H9 (cell line): ENCODE measurements around the gene KCTD4. TPM values are rescaled to one million over a fixed set of nuclear protein-coding genes. Genes with fewer than 3 reads are reported as not detected.

Experiments used
- DNase-seq: peaks from one replicate; pipeline ENCODE4 v3.0.0-alpha.2; 2017
- H2AFZ ChIP-seq: one replicate; pipeline ENCODE4 v1.6.1; 2013; ENCODE audit warnings: mild to moderate bottlenecking, low read length, control low read depth, moderate library complexity
- H2AK5ac ChIP-seq: 2 replicates; pipeline ENCODE4 v1.6.1; 2013; ENCODE audit warnings: low read length, control low read depth, mixed read lengths; ENCODE audit not compliant: insufficient read length
- H2BK120ac ChIP-seq: one replicate; pipeline ENCODE4 v1.6.1; 2013; ENCODE audit warnings: low read depth, mild to moderate bottlenecking, low read length, control low read depth, inconsistent platforms; ENCODE audit not compliant: poor library complexity, severe bottlenecking
- H2BK12ac ChIP-seq: 2 replicates; pipeline ENCODE4 v1.6.1; 2013; ENCODE audit warnings: low read length, control low read depth, mixed read lengths, low read depth; ENCODE audit not compliant: insufficient read length
- H2BK15ac ChIP-seq: 2 replicates; pipeline ENCODE4 v1.6.1; 2013; ENCODE audit warnings: low read depth, low read length, control low read depth
- H2BK20ac ChIP-seq: one replicate; pipeline ENCODE4 v1.6.1; 2013; ENCODE audit warnings: low read depth, mild to moderate bottlenecking, low read length, control low read depth, inconsistent platforms; ENCODE audit not compliant: poor library complexity, severe bottlenecking
- H2BK5ac ChIP-seq: 2 replicates; pipeline ENCODE4 v1.6.1; 2013; ENCODE audit warnings: low read length, control low read depth, mixed read lengths; ENCODE audit not compliant: insufficient read length
- H3K14ac ChIP-seq: 2 replicates; pipeline ENCODE4 v1.6.1; 2013; ENCODE audit warnings: low read length, control low read depth; ENCODE audit not compliant: insufficient read depth
- H3K18ac ChIP-seq: 2 replicates; pipeline ENCODE4 v1.6.1; 2013; ENCODE audit warnings: low read depth, mild to moderate bottlenecking, mixed read lengths, low read length, control low read depth; ENCODE audit not compliant: insufficient read length
- H3K23ac ChIP-seq: 2 replicates; pipeline ENCODE4 v1.6.1; 2013; ENCODE audit warnings: low read length, control low read depth, mixed read lengths, low read depth; ENCODE audit not compliant: insufficient read length
- H3K23me2 ChIP-seq: 2 replicates; pipeline ENCODE4 v1.6.1; 2013; ENCODE audit warnings: low read depth, mild to moderate bottlenecking, mixed read lengths, low read length, control low read depth; ENCODE audit not compliant: insufficient read length, poor library complexity, severe bottlenecking
- H3K27ac ChIP-seq: 2 replicates; pipeline ENCODE4 v1.5.1; 2013; ENCODE audit warnings: low read length, control low read depth, mixed read lengths, low read depth; ENCODE audit not compliant: insufficient read length
- H3K27me3 ChIP-seq: 2 replicates; pipeline ENCODE4 v1.6.1; 2013; ENCODE audit warnings: low read length, control low read depth, inconsistent platforms; ENCODE audit not compliant: insufficient read depth
- H3K4ac ChIP-seq: 2 replicates; pipeline ENCODE4 v1.6.1; 2013; ENCODE audit warnings: low read depth, mild to moderate bottlenecking, control low read depth, inconsistent platforms, low read length, moderate library complexity
- H3K4me1 ChIP-seq: 2 replicates; pipeline ENCODE4 v1.6.1; 2013; ENCODE audit warnings: low read length, control low read depth, inconsistent platforms; ENCODE audit not compliant: insufficient read depth
- H3K4me2 ChIP-seq: 2 replicates; pipeline ENCODE4 v1.6.1; 2013; ENCODE audit warnings: low read length, control low read depth, mixed read lengths; ENCODE audit not compliant: insufficient read length, insufficient read depth
- H3K56ac ChIP-seq: 2 replicates; pipeline ENCODE4 v1.6.1; 2013; ENCODE audit warnings: low read depth, mild to moderate bottlenecking, mixed read lengths, low read length, control low read depth; ENCODE audit not compliant: insufficient read length
- H3K79me1 ChIP-seq: 2 replicates; pipeline ENCODE4 v1.6.1; 2013; ENCODE audit warnings: low read depth, mild to moderate bottlenecking, moderate library complexity, low read length, control low read depth, inconsistent platforms; ENCODE audit not compliant: insufficient read depth, poor library complexity, severe bottlenecking
- H3K79me2 ChIP-seq: 2 replicates; pipeline ENCODE4 v1.6.1; 2013; ENCODE audit warnings: low read length, control low read depth, inconsistent platforms; ENCODE audit not compliant: insufficient read depth
- H3K9ac ChIP-seq: 2 replicates; pipeline ENCODE4 v1.6.1; 2013; ENCODE audit warnings: low read length, control low read depth, mixed read lengths; ENCODE audit not compliant: insufficient read length; ENCODE audit errors: extremely low read depth
- H3K9me3 ChIP-seq: one replicate; pipeline ENCODE4 v1.6.1; 2013; ENCODE audit warnings: low read depth, low read length, inconsistent platforms; ENCODE audit not compliant: control insufficient read depth
- H3T11ph ChIP-seq: one replicate; pipeline ENCODE4 v1.6.1; 2013; ENCODE audit warnings: mild to moderate bottlenecking, low read length, control low read depth, inconsistent platforms
- H4K20me1 ChIP-seq: one replicate; pipeline ENCODE4 v1.6.1; 2013; ENCODE audit not compliant: control insufficient read depth, insufficient read length, insufficient read depth
- H4K5ac ChIP-seq: 2 replicates; pipeline ENCODE4 v1.6.1; 2013; ENCODE audit warnings: low read depth, mild to moderate bottlenecking, mixed read lengths, low read length, control low read depth; ENCODE audit not compliant: insufficient read length
- H4K8ac ChIP-seq: replicated peaks from 2 replicates; pipeline ENCODE4 v1.6.1; 2013; ENCODE audit warnings: low read length, control low read depth, mixed read lengths, low read depth; ENCODE audit not compliant: insufficient read length
- H4K91ac ChIP-seq: 2 replicates; pipeline ENCODE4 v1.6.1; 2013; ENCODE audit warnings: low read depth, mild to moderate bottlenecking, moderate library complexity, mixed read lengths, low read length, control low read depth; ENCODE audit not compliant: insufficient read length
- H3K27ac Mint-ChIP-seq, 3 experiments: 2 replicates in 2 of 3; 3 replicates in 1 of 3; pipeline ENCODE4 v1.8.0; 2020 to 2021; ENCODE audit warnings: mixed read lengths in 3 of 3, mild to moderate bottlenecking in 1 of 3, moderate library complexity in 1 of 3
- H3K27me3 Mint-ChIP-seq: 2 replicates; pipeline ENCODE4 v1.8.0; 2021; ENCODE audit warnings: low read depth, mild to moderate bottlenecking, moderate library complexity, mixed read lengths
- H3K36me3 Mint-ChIP-seq, 3 experiments: 2 replicates in 2 of 3; 3 replicates in 1 of 3; pipeline ENCODE4 v1.8.0; 2020 to 2021; ENCODE audit warnings: low read depth in 3 of 3, mixed read lengths in 3 of 3; ENCODE audit not compliant: insufficient read depth in 1 of 3
- H3K4me1 Mint-ChIP-seq, 2 experiments: 2 replicates each; pipeline ENCODE4 v1.8.0; 2020; ENCODE audit warnings: mixed read lengths in 2 of 2
- H3K4me3 Mint-ChIP-seq, 2 experiments: 2 replicates in 1 of 2; 3 replicates in 1 of 2; pipeline ENCODE4 v1.8.0; 2020 to 2021; ENCODE audit warnings: mild to moderate bottlenecking in 2 of 2, mixed read lengths in 2 of 2, moderate library complexity in 1 of 2
- H3K9me3 Mint-ChIP-seq, 2 experiments: 2 replicates in 1 of 2; 3 replicates in 1 of 2; pipeline ENCODE4 v1.8.0; 2020; ENCODE audit warnings: mild to moderate bottlenecking in 2 of 2, mixed read lengths in 2 of 2, moderate library complexity in 1 of 2
- WGBS: extraction: QIAGEN DNeasy Blood & Tissue Kit; methylation state at CpG from one replicate; pipeline ENCODE4 v1.1.7; 2013; ENCODE audit warnings: missing lambda C conversion rate, low lambda C conversion rate, mixed read lengths; ENCODE audit not compliant: insufficient read length; ENCODE audit errors: extremely low coverage; 5-methylcytosine and 5-hydroxymethylcytosine counted together
- total RNA-seq: library from RNA; stranded (reverse); gene quantifications from 2 replicates; pipeline ENCODE4 v1.2.1, GENCODE V29; 2021
- TF ChIP-seq, protein P1 (sequence below): fragments of 200-600 bp; sonication (generic); conservative IDR thresholded peaks from 3 replicates; pipeline ENCODE4 v1.8.0; 2021; ENCODE audit warnings: antibody characterized with exemption, mild to moderate bottlenecking

Gene KCTD4
- total RNA-seq, 1 experiment from 2014 or later: not detected

GRCh38 chr13:45166858-45167257 lies 34.0 kb downstream of the KCTD4 start:
- Histone ChIP-seq H2AFZ (no peak overlapping the region), H4K8ac (no peak overlapping the region), H3K14ac (no peak overlapping the region), H2BK12ac (no peak overlapping the region), H4K91ac (no peak overlapping the region), H3K56ac (no peak overlapping the region), H3K9ac (no peak overlapping the region), H3K27me3 (no peaks in the 10 kb centered on the region), H3K79me2 (no peaks in the 10 kb centered on the region), H2BK5ac (no peak overlapping the region), H3K23me2 (no peaks in the 10 kb centered on the region), H4K20me1 (no peaks in the 10 kb centered on the region), H3K18ac (no peak overlapping the region), H3K4me1 (no peaks in the 10 kb centered on the region), H2BK120ac (no peak overlapping the region), H3K9me3 (no peaks in the 10 kb centered on the region), H3K23ac (no peak overlapping the region), H3K79me1 (no peaks in the 10 kb centered on the region), H3K4me2 (no peak overlapping the region), H3K27ac (no peak overlapping the region), H3T11ph (no peak overlapping the region), H4K5ac (no peak overlapping the region), H2AK5ac (no peak overlapping the region), H3K4ac (no peak overlapping the region), H2BK15ac (no peak overlapping the region), H2BK20ac (no peak overlapping the region)
- WGBS: no CpG with 5 or more reads among the region's 3 CpGs
- Mint-ChIP-seq H3K27ac (no peak overlapping the region), H3K27me3 (no peaks in the 10 kb centered on the region), H3K4me3 (no peak overlapping the region), H3K9me3 (no peaks in the 10 kb centered on the region), H3K4me1 (peaks cover 4 to 5% of the 10 kb centered on the region in 2 experiments), H3K36me3 (peaks cover 4 to 18% (median 15%) of the 10 kb centered on the region in 3 experiments; a peak in 5 of 7 replicates)
- no peak for DNase-seq
- TF ChIP-seq, protein P1, sequence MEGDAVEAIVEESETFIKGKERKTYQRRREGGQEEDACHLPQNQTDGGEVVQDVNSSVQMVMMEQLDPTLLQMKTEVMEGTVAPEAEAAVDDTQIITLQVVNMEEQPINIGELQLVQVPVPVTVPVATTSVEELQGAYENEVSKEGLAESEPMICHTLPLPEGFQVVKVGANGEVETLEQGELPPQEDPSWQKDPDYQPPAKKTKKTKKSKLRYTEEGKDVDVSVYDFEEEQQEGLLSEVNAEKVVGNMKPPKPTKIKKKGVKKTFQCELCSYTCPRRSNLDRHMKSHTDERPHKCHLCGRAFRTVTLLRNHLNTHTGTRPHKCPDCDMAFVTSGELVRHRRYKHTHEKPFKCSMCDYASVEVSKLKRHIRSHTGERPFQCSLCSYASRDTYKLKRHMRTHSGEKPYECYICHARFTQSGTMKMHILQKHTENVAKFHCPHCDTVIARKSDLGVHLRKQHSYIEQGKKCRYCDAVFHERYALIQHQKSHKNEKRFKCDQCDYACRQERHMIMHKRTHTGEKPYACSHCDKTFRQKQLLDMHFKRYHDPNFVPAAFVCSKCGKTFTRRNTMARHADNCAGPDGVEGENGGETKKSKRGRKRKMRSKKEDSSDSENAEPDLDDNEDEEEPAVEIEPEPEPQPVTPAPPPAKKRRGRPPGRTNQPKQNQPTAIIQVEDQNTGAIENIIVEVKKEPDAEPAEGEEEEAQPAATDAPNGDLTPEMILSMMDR: no peak
